DMS153 (cell line): ENCODE data around the gene TAMM41.
A peak's percentile ranks its signal among the peaks of the same experiment; 100 is the strongest.
"Not testable (repeated sequence)": the region's sequence is repeated elsewhere in the genome, so short reads cannot be mapped to it uniquely, and the experiment has no call there.

Experiments
- DNase-seq: peaks from one replicate; lab custom pipeline; 2025; lab: John Stamatoyannopoulos, UW

Gene TAMM41

GRCh38 chr3:11814663-11815062 is 32.0 kb downstream of the TAMM41 start:
- DNase-seq = no peak

GRCh38 chr3:11810276-11810675 is 36.4 kb downstream of the TAMM41 start:
- DNase-seq = no peak

- no peak for DNase-seq
Measured at GRCh38 chr3:11808231-11808630, 38.5 kb downstream of the TAMM41 start.

- DNase-seq = no peak
Measured at GRCh38 chr3:11807686-11808085, 39.0 kb downstream of the TAMM41 start.

GRCh38 chr3:11805716-11806115 is 41.0 kb downstream of the TAMM41 start:
- DNase-seq = no peak

- DNase-seq = no peak
Measured at GRCh38 chr3:11803977-11804892, 42.5 kb downstream of the TAMM41 start.

- DNase-seq = no peak
Measured at GRCh38 chr3:11799791-11800190, 46.9 kb downstream of the TAMM41 start.

GRCh38 chr3:11794927-11795326 is 51.8 kb downstream of the TAMM41 start:
- DNase-seq = no peak

GRCh38 chr3:11791339-11792200 is 55.1 kb downstream of the TAMM41 start:
- DNase-seq = no peak

- DNase-seq = no peak
Measured at GRCh38 chr3:11789412-11789811, 57.3 kb downstream of the TAMM41 start.

- DNase-seq = no peak
Measured at GRCh38 chr3:11784971-11785377, 61.7 kb downstream of the TAMM41 start.

- no peak for DNase-seq
Measured at GRCh38 chr3:11780341-11780740, 66.3 kb downstream of the TAMM41 start.

GRCh38 chr3:11779626-11780025 is 67.1 kb downstream of the TAMM41 start:
- no peak for DNase-seq

- no peak for DNase-seq
Measured at GRCh38 chr3:11778248-11778647, 68.4 kb downstream of the TAMM41 start.

- DNase-seq = no peak
Measured at GRCh38 chr3:11776346-11776745, 70.3 kb downstream of the TAMM41 start.

GRCh38 chr3:11775493-11775892 is 71.2 kb downstream of the TAMM41 start:
- no peak for DNase-seq

- DNase-seq = peak; percentile 2
Measured at GRCh38 chr3:11774296-11774877, 72.3 kb downstream of the TAMM41 start.

- not testable (repeated sequence) for DNase-seq
Measured at GRCh38 chr3:11771931-11772330, 74.8 kb downstream of the TAMM41 start.

- DNase-seq = peak; percentile 82
Measured at GRCh38 chr3:11770477-11771391, 76.0 kb downstream of the TAMM41 start.

GRCh38 chr3:11769704-11770476 is 76.8 kb downstream of the TAMM41 start:
- DNase-seq = no peak

- DNase-seq = no peak
Measured at GRCh38 chr3:11768604-11769003, 78.1 kb downstream of the TAMM41 start.
